ENCODE measurements around the gene GLYATL2.

GLYATL2 gene, protein sequence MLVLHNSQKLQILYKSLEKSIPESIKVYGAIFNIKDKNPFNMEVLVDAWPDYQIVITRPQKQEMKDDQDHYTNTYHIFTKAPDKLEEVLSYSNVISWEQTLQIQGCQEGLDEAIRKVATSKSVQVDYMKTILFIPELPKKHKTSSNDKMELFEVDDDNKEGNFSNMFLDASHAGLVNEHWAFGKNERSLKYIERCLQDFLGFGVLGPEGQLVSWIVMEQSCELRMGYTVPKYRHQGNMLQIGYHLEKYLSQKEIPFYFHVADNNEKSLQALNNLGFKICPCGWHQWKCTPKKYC

DNA sequence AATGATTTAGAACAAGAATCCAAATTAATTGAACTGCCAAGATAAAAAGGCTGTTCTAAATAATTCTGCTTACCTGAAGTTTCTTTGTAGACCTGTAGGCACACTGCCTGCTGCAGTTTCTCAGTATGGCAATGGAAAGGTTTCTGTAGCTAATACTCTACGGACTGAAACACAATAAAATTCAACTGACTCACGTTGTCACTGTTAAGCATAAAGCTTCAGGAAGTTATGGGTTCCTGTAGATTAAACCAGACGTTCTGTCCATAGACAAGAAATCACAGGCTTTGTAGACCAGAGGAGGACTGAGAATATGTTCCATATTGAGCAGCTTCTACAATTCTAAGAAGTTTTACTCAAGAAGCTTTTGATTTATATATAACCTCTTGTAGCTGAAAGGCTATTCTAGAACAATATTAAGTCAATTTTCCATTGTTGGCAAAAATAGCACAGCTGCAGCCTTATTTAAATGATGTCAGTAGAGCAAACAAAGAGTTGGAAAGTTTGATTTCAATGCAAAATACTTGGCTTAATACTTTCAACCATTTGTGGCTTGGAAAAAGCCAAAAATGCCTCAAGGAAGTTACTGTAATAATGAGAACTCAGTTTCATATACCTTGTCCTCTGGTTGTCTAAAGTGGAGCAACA lies at the start of gene GLYATL2:
TSS of gene GLYATL2 (minus strand) at position 344 of the 645 bp plus-strand sequence. CDS start 5,092 bp downstream, outside the sequence.
- no peak for DNase-seq (ENCODE audit: low read depth)

DNA sequence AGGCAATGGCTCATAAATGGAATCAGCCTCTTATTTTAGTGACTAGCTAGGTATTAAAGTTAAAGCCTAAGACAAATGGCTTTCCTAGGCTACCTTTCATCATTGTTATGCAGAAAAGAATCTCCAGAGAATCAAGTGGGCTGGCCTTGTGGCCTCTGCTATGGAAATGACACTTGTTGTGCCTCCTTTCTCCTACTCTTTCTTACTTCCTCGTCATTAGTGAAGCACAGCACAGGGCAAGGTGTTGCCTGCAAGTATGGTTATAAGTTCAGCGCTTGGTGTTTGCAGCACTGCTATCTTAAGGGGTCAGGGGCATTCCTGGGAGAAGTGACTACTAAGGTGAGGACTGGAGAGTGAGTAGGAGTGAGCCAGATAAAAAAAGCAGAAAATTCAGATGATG lies 49.4 kb upstream of the GLYATL2 start:
- DNase-seq (ENCODE audit: low read depth) = no peak

DNA sequence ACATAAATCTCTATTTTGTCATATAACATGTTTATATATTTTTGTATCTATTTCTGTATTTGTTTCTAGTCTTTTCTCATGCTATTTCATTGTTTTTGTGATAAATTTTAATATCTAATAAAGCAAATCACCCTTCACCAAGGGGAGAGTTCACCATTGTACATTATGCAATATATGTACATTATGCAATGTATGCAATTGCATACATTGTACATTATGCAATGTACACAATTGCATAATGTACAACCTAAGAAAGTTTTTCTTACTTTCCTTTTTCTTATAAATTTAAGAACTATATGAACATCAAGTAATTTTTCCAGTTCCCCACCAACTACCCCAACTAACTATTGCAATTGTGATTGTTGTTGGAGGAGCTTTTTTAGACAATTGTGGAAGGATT lies 44.1 kb upstream of the GLYATL2 start:
- no peak for DNase-seq (ENCODE audit: low read depth)

DNA sequence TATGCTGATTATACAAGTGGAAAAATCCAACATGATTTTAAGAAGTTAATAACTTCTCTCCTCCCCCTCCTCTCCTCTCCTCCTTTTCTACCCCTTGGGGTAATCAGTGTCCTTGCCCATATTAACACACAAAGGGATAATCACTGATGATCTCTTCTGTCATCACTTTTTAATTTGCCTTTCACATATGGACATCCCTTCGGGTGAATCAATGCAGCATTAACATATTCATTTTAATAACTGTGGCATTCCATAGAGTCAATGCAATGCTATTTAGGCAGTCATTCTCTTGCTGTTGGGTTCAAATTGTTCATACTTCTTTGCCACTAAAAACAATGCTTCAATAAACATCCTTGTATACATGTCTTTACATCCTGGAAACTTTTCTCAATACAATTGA lies 42.9 kb upstream of the GLYATL2 start:
- DNase-seq (ENCODE audit: low read depth) = no peak

DNA sequence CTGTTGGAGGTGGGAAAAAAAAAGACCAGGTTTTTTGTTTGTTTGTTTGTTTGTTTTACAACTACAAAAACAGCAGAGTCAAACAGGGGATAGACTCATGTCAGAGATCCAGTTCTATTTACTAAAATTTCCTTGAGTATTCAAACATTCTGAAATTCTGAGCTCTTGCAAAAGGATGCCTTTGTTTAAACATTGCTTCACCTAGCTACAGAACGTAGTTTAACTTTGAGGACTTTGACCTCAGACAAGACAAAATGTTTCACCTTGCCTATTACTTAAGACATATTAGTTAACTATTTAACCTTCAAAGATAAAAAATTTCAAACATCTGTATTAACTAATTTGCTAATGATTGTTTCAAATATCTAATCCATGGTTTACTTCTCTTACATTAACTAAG lies 36.1 kb upstream of the GLYATL2 start:
- DNase-seq (ENCODE audit: low read depth) = no peak

DNA sequence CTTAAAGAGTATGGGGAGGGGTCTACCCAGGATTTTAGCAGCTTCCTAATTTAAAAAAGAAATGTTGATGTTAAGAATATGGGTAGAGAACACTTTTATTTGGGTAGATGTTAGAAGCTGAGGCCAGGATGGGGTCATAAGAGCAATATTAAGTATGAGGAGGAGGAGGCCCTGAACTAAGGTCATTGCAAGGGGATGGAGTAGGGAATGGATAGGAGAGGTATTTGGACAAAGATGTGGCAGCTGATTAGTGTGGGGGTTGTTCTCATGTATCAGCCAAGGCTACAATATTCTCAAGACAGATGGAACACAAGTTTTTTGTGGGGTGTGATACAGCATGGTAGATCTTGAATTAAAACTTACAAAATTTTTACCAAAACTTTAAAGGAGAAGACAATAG lies 35.7 kb upstream of the GLYATL2 start:
- DNase-seq (ENCODE audit: low read depth) = no peak

DNA sequence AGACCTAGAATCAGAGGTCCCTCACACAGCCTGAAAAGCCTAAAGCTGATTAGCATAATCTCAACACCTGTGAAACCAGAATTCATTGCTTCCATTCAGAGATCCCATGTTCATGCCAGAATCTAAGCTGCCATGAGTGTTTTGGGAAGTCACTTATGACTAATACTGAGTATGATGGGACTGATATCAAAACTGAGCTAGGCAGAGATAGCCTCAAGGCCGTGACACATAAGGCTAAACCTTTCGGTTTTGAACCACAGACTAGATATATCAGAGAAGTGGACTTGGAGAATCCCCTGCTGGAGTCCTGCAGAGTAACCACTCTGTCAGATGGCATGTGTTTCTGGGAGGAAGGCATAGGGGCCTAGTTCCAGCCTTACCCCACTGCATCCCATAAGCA lies 23.1 kb upstream of the GLYATL2 start:
- no peak for DNase-seq (ENCODE audit: low read depth)

DNA sequence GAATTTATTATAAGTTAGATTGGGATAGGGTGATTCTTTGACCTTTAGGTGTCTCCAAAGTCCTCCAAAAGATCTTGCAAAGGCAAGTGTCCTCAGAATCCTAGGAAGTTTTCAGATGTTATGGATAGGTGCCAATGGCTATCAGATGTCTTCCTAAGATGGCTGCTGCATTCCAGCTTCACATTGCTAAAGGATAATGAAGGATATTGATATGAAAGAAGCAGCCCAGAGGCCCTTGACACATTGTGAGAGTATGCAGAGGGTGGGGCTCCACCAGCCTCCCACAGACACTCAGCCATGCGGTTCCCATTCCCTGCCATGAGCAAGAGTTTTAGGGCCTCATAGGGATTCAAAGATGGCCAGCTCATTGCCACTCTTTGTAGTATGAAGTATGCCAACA lies 22.3 kb upstream of the GLYATL2 start:
- peak; percentile 7 for DNase-seq (ENCODE audit: low read depth)

DNA sequence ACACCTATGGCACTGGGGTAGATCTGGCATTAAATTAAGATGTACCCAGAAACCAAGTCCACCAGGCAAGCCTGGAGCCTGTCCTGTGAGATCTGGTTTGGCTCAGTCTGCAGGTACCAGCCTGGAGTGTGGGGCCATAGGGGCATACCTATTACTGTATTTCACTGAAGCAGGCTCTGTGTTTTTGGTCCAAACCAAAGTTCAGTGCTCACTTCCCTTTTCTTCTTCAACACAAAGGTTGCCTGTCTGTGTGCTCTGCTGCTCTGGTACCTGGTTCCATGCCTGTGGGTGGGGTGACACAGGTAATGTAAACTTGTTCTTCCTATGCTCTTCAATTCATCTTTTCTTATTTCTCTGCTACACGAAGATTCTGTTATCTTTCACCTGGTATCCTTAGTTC lies 19.8 kb upstream of the GLYATL2 start:
- no peak for DNase-seq (ENCODE audit: low read depth)

DNA sequence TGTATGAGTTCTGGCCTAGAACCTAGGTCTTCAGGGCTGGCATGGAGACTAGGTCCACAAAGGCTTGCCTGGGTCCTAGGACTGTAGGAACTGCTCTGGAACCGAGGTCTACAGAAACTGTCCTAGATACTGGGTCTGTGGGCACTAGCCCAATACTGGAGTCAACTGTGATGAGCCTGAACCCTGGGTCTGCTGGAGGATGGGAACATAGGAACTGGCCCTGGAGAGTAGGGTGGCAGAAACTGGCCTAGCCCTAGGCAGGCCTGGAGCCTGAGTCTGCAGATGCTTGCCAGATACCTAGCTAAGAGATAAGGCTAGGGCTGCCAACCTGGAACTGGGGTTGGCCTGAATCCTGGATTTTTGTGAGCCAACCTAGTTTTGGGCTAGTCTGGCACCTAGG lies 19.2 kb upstream of the GLYATL2 start:
- no peak for DNase-seq (ENCODE audit: low read depth)

DNA sequence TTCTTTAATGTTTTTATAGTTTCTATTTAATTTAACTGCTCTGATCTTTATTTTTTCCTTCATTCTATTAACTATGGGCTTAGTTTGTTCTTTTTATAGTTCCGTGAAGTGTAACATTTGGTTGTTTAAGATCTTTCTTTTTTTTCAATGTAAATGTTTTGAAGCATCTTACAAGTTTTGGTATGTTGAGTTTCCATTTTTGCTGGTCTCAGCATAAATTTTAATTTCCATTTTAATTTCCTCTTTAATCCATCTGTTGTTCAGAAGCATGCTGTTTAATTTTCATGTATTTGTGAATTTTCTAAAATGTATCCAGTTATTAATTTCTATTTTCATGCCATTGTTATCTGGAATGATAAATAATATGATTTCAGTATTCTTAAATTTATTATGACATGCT lies 17.0 kb upstream of the GLYATL2 start:
- DNase-seq (ENCODE audit: low read depth) = no peak

DNA sequence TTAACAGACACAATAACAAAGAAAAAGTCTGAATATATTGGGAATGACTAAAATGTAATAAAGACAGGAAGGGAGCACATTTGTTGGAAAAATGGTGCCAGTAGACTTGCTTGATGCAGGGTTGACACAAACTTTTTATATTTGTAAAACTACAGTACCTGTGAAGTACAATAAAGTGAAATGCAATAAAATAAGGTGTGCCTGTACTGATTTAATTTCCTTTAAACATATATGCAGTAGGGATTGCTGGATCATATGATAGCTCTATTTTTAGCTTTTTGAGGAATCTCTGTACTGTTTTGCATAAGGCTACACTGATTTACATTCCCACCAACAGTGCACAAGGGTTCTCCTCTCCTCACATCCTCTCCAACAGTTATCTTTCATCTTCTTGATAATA lies 12.3 kb upstream of the GLYATL2 start:
- no peak for DNase-seq (ENCODE audit: low read depth)

DNA sequence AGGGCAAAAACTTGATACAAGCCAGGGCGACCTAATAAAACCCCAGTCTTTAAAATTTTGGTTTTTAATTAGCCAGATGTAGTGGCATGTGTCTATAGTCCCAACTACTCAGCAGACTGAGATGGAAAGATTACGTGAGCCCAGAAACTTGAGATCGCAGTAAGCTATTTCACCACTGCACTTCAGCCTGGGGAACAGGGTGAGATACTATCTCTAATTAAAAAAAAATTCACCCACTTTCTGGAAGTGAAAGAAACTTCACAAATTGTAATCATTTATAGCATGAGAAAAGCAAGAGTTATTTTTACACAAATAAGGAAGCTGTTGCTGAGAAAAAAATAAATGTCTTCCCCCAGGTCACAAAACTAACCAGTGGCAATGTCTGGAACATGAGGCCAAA lies 882 bp upstream of the GLYATL2 start:
- no peak for DNase-seq (ENCODE audit: low read depth)

DNA sequence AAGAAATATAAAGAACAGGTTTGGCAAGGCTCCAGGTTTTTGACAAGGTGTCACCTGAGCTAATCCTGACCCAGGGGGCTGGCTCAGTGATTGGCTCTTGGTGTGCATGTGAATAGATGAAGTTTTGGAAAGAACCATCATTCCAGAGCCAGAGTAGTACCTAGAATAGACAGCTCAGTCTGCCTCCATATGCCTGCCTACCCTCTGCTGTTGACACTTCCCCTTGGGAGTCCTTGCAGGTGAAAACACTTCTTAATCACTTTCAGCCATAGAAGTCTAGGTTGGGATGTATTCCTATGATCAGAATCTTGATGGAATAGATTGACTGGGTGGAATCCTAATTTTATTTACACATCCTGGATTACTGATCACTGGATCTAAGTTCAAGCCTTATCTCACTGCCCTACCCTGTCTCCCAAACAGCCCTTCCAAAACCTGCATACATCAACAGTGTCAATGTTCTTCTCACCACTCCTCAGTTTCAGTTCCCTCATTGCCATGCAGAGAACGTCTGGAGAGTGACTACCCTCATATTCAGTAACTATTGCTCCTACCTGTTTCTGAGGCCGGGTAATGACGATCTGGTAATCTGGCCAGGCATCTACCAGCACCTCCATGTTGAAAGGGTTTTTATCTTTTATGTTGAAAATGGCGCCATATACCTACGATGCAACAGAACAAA lies 6.7 kb downstream of the GLYATL2 start:
- no peak for DNase-seq (ENCODE audit: low read depth)

DNA sequence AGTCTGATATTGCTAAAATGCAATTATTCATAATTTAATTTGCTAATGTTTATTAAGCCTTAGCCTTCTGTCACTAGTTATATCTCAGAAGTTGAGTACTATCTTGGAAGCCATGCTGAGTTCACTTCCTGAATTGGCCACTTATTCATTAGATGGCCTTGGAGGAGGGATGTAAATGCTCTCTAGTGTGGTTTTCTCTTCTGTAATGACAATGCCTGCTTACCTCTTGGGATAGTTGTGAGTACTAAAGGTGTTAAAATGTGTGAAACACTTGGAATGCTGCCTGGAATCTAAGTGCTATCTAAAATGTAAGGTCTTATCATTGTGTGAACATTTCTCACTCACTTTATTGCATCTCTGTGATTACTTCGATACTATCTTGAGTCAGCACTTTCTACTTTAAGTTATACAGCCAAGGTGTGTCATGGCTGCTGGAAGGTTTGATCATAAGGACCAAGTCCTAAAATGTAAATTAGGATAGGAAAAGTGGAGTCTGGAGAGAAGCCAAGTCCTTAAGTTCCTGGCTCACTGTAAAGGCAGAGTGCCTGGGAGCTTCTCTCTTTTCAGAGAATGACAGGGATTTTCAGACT lies 12.4 kb downstream of the GLYATL2 start:
- DNase-seq (ENCODE audit: low read depth) = peak; percentile 1

DNA sequence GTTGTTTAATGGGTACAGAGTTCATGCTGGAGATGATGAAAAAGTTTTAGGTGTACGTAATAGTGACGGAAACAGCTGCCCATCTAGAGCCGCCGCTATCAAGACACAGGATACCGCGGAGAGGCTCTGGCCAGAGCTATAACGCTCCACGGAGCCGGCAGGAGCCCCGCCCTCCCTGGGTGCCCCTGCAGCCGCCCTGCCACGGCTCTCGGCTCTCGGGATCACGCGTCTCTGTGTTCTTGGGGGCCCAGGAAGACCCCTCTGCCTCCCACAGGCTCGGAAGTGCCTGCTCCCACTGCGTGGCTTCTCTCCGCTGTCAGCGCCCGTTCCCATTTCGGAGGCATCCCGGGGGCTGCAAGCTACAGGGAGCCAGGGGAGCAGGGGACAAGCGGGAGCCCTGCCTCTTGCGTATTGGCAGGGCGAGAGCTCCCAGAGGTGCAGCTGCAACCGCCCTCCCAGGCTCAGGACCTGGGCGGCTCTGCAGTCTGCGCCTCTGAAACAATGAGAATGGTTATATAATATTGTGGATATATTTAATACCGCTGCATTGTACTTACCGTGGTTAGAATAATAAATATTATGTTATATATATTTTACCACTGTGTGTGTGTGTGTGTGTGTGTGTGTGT lies 13.7 kb downstream of the GLYATL2 start:
- DNase-seq (ENCODE audit: low read depth) = no peak

DNA sequence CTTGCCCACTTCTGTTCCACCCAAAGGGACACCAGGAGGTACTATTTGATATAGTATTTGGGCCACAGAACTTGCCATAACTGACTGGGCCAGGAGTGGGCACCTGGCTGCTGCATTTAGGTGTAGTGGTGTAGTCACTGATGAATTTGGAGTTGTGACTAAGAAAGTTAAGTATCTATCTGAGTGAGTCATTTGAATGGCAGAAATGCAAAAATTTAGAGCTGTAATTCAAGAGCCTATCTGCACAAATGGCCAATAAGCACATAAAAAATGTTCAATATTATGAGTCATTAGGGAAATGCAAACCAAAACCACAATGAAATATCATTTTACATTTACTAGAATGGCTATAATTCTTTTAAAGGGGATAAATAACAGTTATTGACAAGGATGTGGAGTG lies 14.7 kb downstream of the GLYATL2 start:
- DNase-seq (ENCODE audit: low read depth) = peak; percentile 76

DNA sequence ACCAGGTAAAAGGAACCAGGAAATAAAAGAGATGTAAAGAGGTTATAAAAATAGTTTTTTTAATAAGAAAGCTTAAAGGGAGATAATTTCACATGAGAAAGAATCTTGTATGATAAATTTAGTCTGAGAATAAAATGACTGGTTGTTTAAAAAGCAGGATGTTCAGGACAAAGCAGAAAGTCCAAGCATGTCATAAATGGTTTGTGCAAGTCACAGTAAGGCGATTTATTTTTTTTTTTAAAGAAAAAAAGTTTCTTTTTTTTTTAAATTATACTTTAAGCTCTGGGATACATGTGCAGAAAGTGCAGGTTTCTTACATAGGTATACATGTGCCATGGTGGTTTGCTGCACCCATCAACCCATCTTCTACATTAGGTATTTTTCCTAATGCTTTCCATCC lies 30.8 kb downstream of the GLYATL2 start:
- no peak for DNase-seq (ENCODE audit: low read depth)

DNA sequence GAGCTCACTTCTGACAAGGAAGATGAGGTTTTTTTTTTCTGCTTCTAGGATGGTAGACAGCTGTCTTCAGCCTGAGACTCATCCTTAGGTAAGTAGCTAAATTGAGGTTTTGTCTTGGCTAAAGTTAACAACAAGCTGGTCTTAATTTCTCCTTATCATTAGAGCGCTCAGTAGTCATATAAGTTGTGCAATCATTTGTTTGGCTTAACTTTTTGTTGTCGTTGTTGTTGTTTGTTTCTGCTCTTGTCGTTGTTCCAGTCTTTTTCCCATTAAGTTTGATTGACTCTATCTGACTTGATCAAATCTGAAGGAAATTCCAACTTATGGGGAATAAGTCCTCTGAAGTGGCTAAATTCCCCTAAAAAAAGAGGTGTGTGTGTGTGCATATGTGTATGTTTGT lies 33.0 kb downstream of the GLYATL2 start:
- DNase-seq (ENCODE audit: low read depth) = no peak

DNA sequence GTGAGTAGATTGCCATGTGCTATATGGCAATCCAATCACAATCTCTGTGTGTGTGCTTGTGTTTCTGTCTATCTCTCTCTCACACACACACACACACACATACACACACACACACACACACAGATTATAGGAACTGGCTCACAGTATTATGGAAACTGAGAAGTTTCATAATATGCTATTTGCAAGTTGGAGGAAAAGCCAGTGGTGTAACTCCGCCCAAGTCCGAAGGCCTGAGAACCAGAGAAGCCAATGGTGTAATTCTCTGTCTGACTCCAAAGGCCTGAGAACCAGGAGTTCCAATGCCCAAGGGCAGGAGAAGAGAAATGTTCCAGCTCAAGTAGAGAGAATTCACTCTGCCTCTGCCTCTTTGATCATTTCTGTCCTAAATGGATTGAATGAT lies 37.2 kb downstream of the GLYATL2 start:
- DNase-seq (ENCODE audit: low read depth) = no peak

DNA sequence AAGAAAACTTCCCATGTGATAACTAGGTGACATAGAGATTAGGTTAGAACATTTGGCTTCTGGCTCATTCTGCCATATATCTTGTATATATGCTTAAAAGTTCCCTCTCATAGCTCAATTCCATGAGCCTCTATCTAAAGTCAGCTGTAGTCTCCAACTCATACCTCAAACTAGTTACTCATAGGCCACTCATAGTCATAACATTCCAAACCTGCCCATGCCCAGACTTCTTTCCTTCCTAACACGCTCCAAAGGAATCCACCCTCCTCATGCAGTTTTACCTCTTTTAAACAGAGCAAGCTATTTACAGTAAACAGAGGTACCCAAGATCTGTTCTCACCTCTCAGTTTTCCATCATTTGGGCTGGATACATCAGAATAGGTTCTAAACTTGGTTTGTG lies 39.4 kb downstream of the GLYATL2 start:
- DNase-seq (ENCODE audit: low read depth) = no peak

DNA sequence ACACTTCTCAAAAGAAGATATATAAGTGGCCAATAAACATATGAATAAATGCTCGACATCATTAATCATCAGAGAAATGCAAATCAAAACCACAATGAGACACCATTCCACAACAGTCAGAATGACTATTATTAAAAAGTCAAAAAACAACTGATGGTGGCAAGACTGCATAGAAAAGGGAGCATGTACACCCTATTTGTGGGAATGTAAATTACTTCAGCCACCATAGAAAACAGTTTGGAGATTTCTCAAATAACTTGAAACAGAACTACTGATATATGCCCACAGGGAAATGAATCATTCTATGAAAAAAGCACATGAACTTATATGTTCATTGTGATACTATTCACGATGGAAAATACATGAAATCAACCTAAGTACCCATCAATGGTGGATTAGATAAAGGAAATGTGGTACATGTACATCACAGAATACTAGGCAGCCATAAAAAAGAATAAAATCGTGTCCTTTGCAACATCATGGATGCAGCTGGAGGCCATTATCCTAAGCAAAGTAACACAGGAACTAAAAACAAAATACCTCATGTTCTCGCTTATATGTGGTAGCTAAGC lies 42.4 kb downstream of the GLYATL2 start:
- DNase-seq (ENCODE audit: low read depth) = no peak
